Spleen (tissue), 11 donors: ENCODE results near the gene MACROD2. TPM values are rescaled to one million over a fixed set of nuclear protein-coding genes. Genes with fewer than 3 reads are reported as not detected.

Experiments
- DNase-seq: peaks from one replicate; pipeline ENCODE4 v3.0.0-alpha.2; 2020
- H3K27ac ChIP-seq, 8 donors: fragments of 200-600 bp; sonication (generic) in 7 of 8; 1 replicate in 4 of 8; 2 replicates in 4 of 8; pipeline versions ENCODE4 v1.5.0 to v1.8.0; 2016 to 2021; ENCODE audit warnings: inconsistent platforms in 4 of 8, mild to moderate bottlenecking in 4 of 8, moderate library complexity in 1 of 8
- H3K27me3 ChIP-seq, 7 donors: fragments of 200-600 bp; sonication (generic) in 6 of 7; replicated peaks in 1 of 7; 1 replicate in 4 of 7; 2 replicates in 3 of 7; pipeline versions ENCODE4 v1.5.0 to v1.8.0; 2016 to 2021; ENCODE audit warnings: inconsistent platforms in 3 of 7, mild to moderate bottlenecking in 1 of 7
- H3K36me3 ChIP-seq, 6 donors: fragments of 200-600 bp; sonication (generic) in 5 of 6; 1 replicate in 4 of 6; 2 replicates in 2 of 6; pipeline versions ENCODE4 v1.5.0 to v1.8.0; 2016 to 2021; ENCODE audit warnings: inconsistent platforms in 2 of 6
- H3K4me1 ChIP-seq, 6 donors: fragments of 200-600 bp; sonication (generic) in 5 of 6; 1 replicate in 3 of 6; 2 replicates in 3 of 6; pipeline versions ENCODE4 v1.5.0 to v1.8.0; 2016 to 2021; ENCODE audit warnings: inconsistent platforms in 3 of 6
- H3K4me3 ChIP-seq, 8 donors: fragments of 200-600 bp; sonication (generic) in 7 of 8; 1 replicate in 4 of 8; 2 replicates in 4 of 8; pipeline versions ENCODE4 v1.5.0 to v1.8.0; 2016 to 2021; ENCODE audit warnings: inconsistent platforms in 4 of 8, mild to moderate bottlenecking in 4 of 8, moderate library complexity in 2 of 8
- H3K9me3 ChIP-seq, 8 donors: fragments of 200-600 bp; sonication (generic) in 7 of 8; 1 replicate in 4 of 8; 2 replicates in 4 of 8; pipeline versions ENCODE4 v1.5.0 to v1.8.0; 2016 to 2021; ENCODE audit warnings: inconsistent platforms in 4 of 8
- CTCF ChIP-seq, 11 experiments: fragments of 200-600 bp in 7 of 11; fragments of 450-650 bp in 4 of 11; sonication (generic) in 4 of 11; IDR thresholded peaks in 8 of 11; conservative IDR thresholded peaks in 3 of 11; 1 replicate in 7 of 11; 2 replicates in 4 of 11; pipeline versions ENCODE4 v1.4.0 to v1.8.0; 2016 to 2021; ENCODE audit warnings: antibody characterized with exemption in 11 of 11, inconsistent platforms in 4 of 11, mild to moderate bottlenecking in 1 of 11
- POLR2A ChIP-seq, 3 donors: fragments of 450-650 bp; IDR thresholded peaks; one replicate each; pipeline ENCODE4 v1.5.1; 2017; ENCODE audit warnings: antibody characterized with exemption in 3 of 3, mild to moderate bottlenecking in 1 of 3
- POLR2AphosphoS5 ChIP-seq, 3 donors: sonication (generic); formaldehyde crosslinking; IDR thresholded peaks; one replicate each; pipeline ENCODE4 v1.5.1; 2017; ENCODE audit warnings: antibody characterized with exemption in 3 of 3
- WGBS, 5 donors: extraction: QIAGEN DNeasy Blood & Tissue Kit in 3 of 5; methylation state at CpG; one replicate each; pipeline versions ENCODE4 v1.1.5 to v1.1.7; 2013 to 2018; 5-methylcytosine and 5-hydroxymethylcytosine counted together
- intact Hi-C: fragments of 100-400 bp; cut with DNase I; formaldehyde crosslinking; loops from one replicate; pipeline ENCODE4 v1.15.0; 2023; ENCODE audit warnings: low total_unique reads
- polyA plus RNA-seq, 3 donors: library from polyadenylated mRNA; stranded (reverse); fragments of 200-250 nt; gene quantifications; one replicate each; pipeline ENCODE4 v1.2.1, GENCODE V29; 2013
- total RNA-seq, 7 donors: library from RNA; depleted of rRNA in 3 of 7; stranded (reverse); fragments of >200 nt in 3 of 7; fragmentation: NEBNext Ultra II Directional in 4 of 7; extraction: Animal tissue kit (Norgen Biotek cat#: 25700) in 4 of 7; gene quantifications; one replicate each; pipeline versions ENCODE4 v1.1.0 to v1.2.1, GENCODE V29; 2016 to 2021
- donor health status: healthy with polysubstance abuse.
- donor health status: DM: no; HTN: no; CAD: no; lungs with moderate emphysema.
- donor health status: DM: no; HTN: no; CAD: no.
- donor health status: Bipolar disorder and iron deficiency.
- donor health status: healthy.
- donor health status: DM: no; HTN: no; CAD: no.
- donor health status: DM: yes; HTN: yes; CAD: no.

The MACROD2 gene
- total and polyA plus RNA-seq, 10 donors: 1.5 to 4.7 (median 3.4) TPM

- DNase-seq: no peak
- TF ChIP-seq CTCF (IDR thresholded peaks at IDR 0.05 in 8 of 11, conservative IDR thresholded peaks at IDR 0.05 in 3 of 11): no peak
- TF ChIP-seq POLR2A (IDR thresholded peaks at IDR 0.05): no peak
- no peak for TF ChIP-seq POLR2AphosphoS5 (IDR thresholded peaks at IDR 0.05)
- Histone ChIP-seq H3K27ac (no peak overlapping the region), H3K4me1 (no peaks in the 10 kb centered on the region), H3K27me3 (no peaks in the 10 kb centered on the region), H3K36me3 (no peaks in the 10 kb centered on the region), H3K9me3 (no peaks in the 10 kb centered on the region), H3K4me3 (no peak overlapping the region)
- 83 to 93% (median 88%) methylated on average over 2 of the region's 2 CpGs for WGBS, 5 donors
- intact Hi-C loops: no loop called here
These were observed 1602.0 kb downstream of the MACROD2 start for GRCh38 chr20:15597306-15597705.

GRCh38 chr20:15599961-15600360 lies 1604.6 kb downstream of the MACROD2 start:
- no peaks in the 10 kb centered on the region for H3K27me3 ChIP-seq
- no peaks in the 10 kb centered on the region for H3K36me3 ChIP-seq
- intact Hi-C loops: no loop called here
- H3K9me3 ChIP-seq: no peaks in the 10 kb centered on the region
- no peak overlapping the region for H3K4me3 ChIP-seq
- H3K4me1 ChIP-seq: no peaks in the 10 kb centered on the region
- TF ChIP-seq POLR2AphosphoS5 (IDR thresholded peaks at IDR 0.05): no peak
- no peak for TF ChIP-seq CTCF (IDR thresholded peaks at IDR 0.05 in 8 of 11, conservative IDR thresholded peaks at IDR 0.05 in 3 of 11)
- TF ChIP-seq POLR2A (IDR thresholded peaks at IDR 0.05): no peak
- WGBS, 5 donors: 86 to 97% (median 89%) methylated on average over 2 of the region's 2 CpGs
- no peak overlapping the region for H3K27ac ChIP-seq
- no peak for DNase-seq

- 81 to 85% (median 82%) methylated on average over 2 of the region's 2 CpGs for WGBS, 5 donors
- DNase-seq: no peak
- Histone ChIP-seq H3K4me1 (no peaks in the 10 kb centered on the region), H3K27me3 (no peaks in the 10 kb centered on the region), H3K4me3 (no peak overlapping the region), H3K36me3 (no peaks in the 10 kb centered on the region), H3K9me3 (no peaks in the 10 kb centered on the region), H3K27ac (no peak overlapping the region)
- TF ChIP-seq POLR2AphosphoS5 (IDR thresholded peaks at IDR 0.05): no peak
- TF ChIP-seq POLR2A (IDR thresholded peaks at IDR 0.05): no peak
- no peak for TF ChIP-seq CTCF (IDR thresholded peaks at IDR 0.05 in 8 of 11, conservative IDR thresholded peaks at IDR 0.05 in 3 of 11)
- intact Hi-C loops: no loop called here
These were observed 1605.2 kb downstream of the MACROD2 start for GRCh38 chr20:15600565-15600964.

- intact Hi-C loops: no loop called here
- H3K27ac ChIP-seq: no peak overlapping the region
- no peaks in the 10 kb centered on the region for H3K27me3 ChIP-seq
- no peak for DNase-seq
- no peaks in the 10 kb centered on the region for H3K4me1 ChIP-seq
- no peak overlapping the region for H3K4me3 ChIP-seq
- no peaks in the 10 kb centered on the region for H3K9me3 ChIP-seq
- TF ChIP-seq POLR2A (IDR thresholded peaks at IDR 0.05) (no peak), POLR2AphosphoS5 (IDR thresholded peaks at IDR 0.05) (no peak), CTCF (IDR thresholded peaks at IDR 0.05 in 8 of 11, conservative IDR thresholded peaks at IDR 0.05 in 3 of 11) (no peak)
- H3K36me3 ChIP-seq: no peaks in the 10 kb centered on the region
These were observed 1608.2 kb downstream of the MACROD2 start for GRCh38 chr20:15603506-15603905.
